Breast epithelium (tissue), 3 donors: ENCODE measurements around the gene ARHGAP4.

Experiments used
- POLR2A ChIP-seq: fragments of 450-650 bp; IDR thresholded peaks from one replicate; pipeline ENCODE4 v1.6.1; 2016; ENCODE audit warnings: antibody characterized with exemption, mild to moderate bottlenecking, moderate library complexity
- POLR2AphosphoS5 ChIP-seq, 3 donors: sonication (generic); formaldehyde crosslinking; IDR thresholded peaks; one replicate each; pipeline ENCODE4 v1.6.1; 2017; ENCODE audit warnings: antibody characterized with exemption in 3 of 3
- TF ChIP-seq, protein P1 (sequence below), 3 donors: fragments of 450-650 bp; IDR thresholded peaks; one replicate each; pipeline ENCODE4 v1.5.1; 2016 to 2017; ENCODE audit warnings: antibody characterized with exemption in 3 of 3, mild to moderate bottlenecking in 3 of 3, moderate library complexity in 3 of 3

GRCh38 chrX:153901753-153902140 is 24.3 kb downstream of the ARHGAP4 start:
- no peak for TF ChIP-seq POLR2AphosphoS5 (IDR thresholded peaks at IDR 0.05)
- TF ChIP-seq POLR2A: no peak
- TF ChIP-seq, protein P1, sequence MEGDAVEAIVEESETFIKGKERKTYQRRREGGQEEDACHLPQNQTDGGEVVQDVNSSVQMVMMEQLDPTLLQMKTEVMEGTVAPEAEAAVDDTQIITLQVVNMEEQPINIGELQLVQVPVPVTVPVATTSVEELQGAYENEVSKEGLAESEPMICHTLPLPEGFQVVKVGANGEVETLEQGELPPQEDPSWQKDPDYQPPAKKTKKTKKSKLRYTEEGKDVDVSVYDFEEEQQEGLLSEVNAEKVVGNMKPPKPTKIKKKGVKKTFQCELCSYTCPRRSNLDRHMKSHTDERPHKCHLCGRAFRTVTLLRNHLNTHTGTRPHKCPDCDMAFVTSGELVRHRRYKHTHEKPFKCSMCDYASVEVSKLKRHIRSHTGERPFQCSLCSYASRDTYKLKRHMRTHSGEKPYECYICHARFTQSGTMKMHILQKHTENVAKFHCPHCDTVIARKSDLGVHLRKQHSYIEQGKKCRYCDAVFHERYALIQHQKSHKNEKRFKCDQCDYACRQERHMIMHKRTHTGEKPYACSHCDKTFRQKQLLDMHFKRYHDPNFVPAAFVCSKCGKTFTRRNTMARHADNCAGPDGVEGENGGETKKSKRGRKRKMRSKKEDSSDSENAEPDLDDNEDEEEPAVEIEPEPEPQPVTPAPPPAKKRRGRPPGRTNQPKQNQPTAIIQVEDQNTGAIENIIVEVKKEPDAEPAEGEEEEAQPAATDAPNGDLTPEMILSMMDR (IDR thresholded peaks at IDR 0.05): no peak
